Stimulated activated naive CD4-positive, alpha-beta T cell treated with Interleukin-2 at 50 U/mL for 16 hours (primary cell): ENCODE measurements around the gene NEU3.
"Not testable (repeated sequence)": the region's sequence is repeated elsewhere in the genome, so short reads cannot be mapped to it uniquely, and the experiment has no call there.

Experiments used
- DNase-seq: peaks from one replicate; lab custom pipeline; 2025; lab: John Stamatoyannopoulos, UW

NEU3 gene

GRCh38 chr11:74984730-74985129, 4.0 kb upstream of the NEU3 start:
- DNase-seq = no peak

- DNase-seq = no peak
Measured at GRCh38 chr11:74989260-74989638, 516 bp downstream of the NEU3 start.

- DNase-seq = not testable (repeated sequence)
Measured at GRCh38 chr11:74990150-74990549, 1.4 kb downstream of the NEU3 start.

DNA sequence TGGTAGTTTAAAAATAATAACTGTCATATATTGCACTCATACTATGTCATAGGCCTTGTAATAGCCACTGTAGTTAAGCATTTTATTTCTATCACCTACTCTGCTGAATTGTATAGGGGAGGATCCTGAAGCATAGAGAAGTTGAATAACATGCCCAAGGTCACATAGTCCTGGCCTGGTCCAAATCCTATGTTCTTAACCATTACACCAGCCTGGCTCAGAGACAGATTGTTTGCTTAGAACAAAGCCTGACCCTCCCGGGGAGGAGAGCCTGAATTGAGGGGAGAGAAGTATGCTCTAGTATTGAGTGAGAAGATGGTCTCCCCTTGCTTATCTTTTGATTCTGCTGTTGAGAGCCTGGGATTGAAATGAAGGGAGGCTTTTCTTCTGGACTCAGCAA, 2.2 kb downstream of the NEU3 start:
- DNase-seq = no peak

GRCh38 chr11:74992852-74993251, 4.1 kb downstream of the NEU3 start:
- no peak for DNase-seq

GRCh38 chr11:75000975-75001354, 12.2 kb downstream of the NEU3 start:
- no peak for DNase-seq

DNA sequence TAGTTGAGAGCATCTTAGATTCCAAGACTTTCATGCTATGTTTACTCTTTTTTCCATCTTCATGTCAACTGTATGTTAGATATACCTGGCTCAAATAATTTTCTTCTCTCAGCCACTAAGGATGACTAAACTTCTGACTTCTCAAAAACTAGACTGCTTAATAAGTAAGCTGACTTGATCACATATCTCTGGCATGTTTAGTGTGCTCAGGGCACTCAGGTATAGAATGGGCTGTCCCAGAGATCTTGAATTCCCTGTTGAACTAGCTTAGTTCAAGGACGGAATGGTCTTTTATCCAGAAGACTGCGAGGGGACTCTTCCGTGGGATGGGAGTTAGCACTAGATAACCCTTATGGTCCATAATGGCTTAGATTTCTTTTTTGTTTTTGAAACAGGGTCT, 13.0 kb downstream of the NEU3 start:
- DNase-seq = no peak

GRCh38 chr11:75002516-75002915, 13.8 kb downstream of the NEU3 start:
- no peak for DNase-seq

DNA sequence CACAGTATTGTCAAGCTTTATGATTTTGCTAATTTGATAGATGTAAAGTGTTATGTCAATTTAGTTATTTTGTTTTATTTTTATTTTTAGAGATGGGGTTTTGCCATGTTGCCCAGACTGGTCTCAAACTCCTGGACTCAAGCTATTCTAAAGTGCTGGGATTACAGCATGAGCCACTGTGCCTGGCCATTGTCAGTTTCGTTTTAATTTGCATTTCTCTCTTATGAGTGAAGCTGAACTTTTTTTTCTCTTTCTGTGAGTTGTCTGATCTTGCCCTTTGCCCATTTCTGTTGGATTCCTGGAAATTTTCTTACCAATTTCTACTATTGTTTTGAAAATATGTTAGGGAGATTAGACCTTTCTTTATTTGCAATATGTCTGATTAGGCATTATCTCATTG, 15.5 kb downstream of the NEU3 start:
- no peak for DNase-seq

DNA sequence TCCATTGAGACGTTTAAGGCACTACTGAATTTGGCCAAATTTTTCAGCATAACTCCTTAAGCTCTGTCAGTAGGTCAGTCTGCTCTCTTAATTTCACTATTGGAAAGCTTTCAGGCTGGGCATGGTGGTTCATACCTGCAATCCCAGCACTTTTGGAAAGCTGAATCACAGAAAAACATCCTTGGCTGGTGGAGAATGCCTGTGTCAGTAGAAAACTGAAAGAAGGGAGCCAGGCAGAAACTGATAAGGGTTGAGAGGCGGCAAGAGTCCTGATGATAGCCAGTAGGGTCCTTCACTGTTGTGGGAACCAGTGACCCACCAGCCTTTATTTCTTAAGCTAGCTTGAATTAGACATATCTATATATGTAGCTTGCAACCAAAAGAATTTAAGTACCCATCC, 22.6 kb downstream of the NEU3 start:
- DNase-seq = no peak

DNA sequence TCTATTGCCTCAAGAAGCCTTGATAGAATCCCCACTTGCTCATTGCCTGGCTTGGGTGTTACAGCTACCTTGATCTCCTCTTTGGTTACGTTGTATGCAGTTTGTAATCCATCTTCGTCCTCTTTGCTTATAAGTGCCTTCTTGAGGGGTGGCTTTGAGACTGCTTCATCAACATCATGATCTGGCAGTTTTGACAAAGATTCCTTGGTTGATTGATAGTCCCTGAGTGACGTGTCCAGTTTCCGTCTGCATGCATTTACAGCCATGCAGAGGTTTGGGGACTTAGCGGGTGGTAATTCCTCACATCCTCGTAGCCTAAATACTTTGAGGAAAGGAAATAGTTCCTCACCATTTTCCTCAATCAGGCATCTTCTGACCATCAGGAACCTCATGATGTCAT, 23.1 kb downstream of the NEU3 start:
- no peak for DNase-seq

GRCh38 chr11:75013051-75013450, 24.3 kb downstream of the NEU3 start:
- no peak for DNase-seq

DNA sequence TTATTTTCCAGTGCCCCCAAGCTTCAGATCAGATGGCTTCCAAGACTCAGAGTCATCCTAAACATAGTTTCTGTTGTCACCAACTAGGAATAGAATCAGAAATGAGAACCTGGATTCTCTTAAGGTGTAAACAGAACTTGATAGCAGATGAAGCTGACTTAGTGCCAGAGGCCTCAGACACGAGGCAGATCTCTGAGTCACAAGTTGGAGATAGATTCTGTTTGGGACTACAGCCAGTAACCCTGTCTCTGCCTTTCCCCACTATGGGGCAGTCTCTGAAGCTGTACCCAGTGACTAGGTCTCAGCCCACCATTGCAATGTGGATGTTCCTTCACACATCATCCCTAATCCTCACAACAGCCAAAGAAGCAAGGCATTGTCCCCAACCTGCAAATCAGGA, 25.4 kb downstream of the NEU3 start:
- no peak for DNase-seq

DNA sequence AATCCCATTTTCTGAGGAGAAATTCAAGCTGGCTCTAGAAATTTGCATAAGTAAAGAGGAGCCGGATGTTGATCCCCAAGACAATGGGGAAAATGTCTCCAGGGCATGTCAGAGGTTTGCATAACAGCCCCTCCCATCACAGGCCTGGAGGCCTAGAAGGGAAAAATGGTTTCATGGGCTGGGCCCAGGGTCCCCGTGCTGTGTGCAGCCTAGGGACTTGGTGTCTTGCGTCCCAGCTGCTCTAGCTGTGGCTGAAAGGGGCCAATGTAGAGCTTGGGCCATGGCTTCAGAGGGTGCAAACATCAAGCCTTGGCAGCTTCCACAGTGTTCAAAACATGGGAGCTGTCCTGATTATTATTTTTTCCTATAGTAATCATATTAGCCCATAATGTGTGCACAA, 30.5 kb downstream of the NEU3 start:
- not testable (repeated sequence) for DNase-seq

DNA sequence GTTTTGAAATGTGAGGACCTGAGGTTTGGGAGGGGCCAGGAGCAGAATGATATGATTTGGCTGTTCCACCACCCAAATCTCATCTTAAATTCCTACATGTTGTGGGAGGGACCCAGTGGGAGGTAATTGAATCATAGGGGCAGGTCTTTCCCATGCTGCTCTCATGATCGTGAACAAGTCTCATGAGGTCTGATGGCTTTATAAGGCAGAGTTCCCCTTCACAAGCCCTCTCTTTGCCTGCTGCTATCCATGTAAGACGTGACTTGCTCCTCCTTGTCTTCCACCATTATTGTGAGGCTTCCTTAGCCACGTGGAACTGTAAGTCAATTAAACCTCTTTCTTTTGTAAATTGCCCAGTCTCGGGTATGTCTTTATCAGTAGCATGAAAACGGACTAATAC, 31.6 kb downstream of the NEU3 start:
- DNase-seq = not testable (repeated sequence)

GRCh38 chr11:75022296-75022695, 33.6 kb downstream of the NEU3 start:
- DNase-seq = no peak

DNA sequence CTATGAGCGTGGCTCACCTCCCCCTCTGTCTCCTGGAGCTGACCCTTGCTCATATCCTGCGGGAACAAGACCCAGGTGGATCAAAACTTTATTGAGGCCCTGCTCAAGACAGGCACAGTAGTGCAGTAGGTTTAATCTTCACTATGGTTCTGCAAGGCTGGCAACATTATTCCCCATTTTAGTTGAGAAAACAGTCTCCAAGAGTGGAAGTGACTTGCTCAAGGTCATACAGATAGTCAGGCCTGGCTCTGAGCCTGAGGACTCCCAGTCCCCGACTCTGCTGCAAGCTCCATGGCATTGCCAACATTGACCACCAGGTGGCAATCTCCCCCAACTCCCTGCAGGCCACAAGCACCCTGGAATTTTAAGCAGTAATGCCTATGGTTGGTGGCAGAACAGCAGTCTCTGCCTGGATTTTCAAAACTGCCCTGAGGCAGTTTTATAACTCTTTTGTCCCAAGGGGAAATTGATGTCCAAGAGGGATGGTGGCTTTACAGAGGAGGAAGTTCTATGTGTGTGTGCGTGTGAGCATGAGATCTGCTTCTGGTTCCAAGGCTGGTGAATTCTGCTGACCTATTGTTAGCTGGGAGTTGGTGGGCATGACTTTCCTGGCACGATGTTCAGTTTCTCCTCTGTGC, 34.1 kb downstream of the NEU3 start:
- DNase-seq = peak; percentile 65

DNA sequence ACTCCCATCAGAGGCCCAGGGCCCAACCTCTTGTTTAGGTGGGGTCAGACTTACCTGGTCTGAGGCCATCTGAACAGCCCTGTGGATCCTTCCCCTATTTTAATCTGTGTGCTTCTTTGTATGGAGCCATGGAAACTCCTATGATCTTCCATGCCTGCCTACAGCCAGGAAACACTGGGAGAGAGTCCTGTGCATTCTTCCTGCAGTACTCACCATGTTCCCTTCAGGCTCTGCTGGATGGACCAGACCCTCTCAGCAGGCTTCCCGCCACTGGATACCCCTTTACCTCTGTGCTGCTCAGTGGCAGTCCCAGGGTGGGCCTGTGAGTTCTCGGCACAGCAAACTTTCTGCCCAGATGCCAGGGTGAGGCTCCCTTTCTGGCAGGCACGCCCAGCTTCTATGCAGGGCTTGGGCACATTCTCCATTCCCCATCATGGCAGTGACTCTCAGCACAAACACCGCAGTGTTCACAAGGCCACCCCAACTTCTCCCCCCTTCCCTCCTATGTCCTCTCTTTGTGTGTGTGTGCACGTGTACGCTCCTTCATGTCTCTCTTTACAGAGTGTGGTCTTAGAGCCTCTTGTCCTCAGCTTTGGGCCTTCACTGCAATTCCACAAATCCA, 34.8 kb downstream of the NEU3 start:
- no peak for DNase-seq

DNA sequence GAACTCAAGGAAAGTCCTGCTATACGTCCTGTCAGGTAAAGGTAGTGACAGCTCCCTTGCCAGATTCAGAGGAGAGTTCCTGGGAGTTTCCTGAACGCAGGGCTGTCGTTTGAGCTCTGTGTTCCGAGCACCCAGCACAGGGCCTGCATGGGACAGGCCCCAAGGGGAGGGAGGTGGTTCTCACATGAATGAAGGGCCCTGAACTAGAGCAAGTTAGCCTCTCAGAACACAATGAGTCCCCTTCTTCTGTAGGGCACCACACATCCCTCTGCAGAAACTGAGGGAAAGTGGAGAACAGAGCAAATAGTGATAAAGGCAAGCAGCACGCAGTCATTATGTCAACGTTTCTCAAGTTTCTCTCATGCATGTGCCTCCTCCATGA, 35.3 kb downstream of the NEU3 start:
- no peak for DNase-seq

DNA sequence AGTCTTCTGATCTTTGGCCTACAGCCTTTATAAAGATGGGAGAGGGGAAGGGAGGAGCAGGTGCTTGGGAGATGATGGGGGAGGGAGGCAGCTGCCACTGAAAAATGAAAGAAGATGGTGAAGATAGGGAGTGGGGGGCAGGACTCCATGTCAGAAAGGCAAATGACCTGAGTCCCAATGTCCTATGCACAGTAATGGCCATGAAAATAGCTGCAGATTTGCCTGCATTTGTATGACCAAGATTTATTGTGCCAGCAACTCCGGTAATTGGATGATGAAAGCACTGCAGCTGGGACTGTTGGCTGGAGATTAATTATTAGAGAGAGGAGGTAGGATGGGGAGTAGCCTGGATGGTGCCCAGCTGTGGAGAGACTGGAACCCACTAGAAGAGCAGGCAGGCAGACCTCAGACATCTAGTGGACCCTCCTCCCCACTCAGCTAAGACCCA, 36.1 kb downstream of the NEU3 start:
- no peak for DNase-seq

- DNase-seq = no peak
Measured at GRCh38 chr11:75025561-75025960, 36.8 kb downstream of the NEU3 start.

DNA sequence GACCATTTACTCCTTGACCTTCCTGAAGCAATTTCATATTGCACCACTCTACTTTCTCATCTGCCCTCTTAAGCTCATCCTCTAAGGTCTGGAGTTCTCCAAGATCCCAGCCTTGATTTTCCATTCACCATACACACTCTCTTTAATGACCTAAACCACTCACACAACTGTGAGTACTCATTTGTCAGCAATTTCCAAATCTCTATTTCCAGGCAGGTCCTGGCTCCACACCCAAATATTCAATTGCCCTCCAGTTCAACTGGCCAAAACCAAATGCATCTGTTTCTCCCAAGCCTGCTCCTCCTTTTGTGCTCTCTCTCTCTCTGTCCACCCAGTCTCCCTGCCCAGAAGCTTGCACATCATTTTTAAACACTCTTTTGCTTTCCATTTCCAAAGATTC, 39.6 kb downstream of the NEU3 start:
- DNase-seq = no peak

GRCh38 chr11:75028724-75029123, 40.0 kb downstream of the NEU3 start:
- no peak for DNase-seq
